HG03439 (cell line): ENCODE data around the gene ZNF827.

Experiments used
- ATAC-seq: cut with Tn5 transposase; IDR thresholded peaks from one replicate; pipeline ENCODE4 v1.9.1; 2021; ENCODE audit warnings: mild to moderate bottlenecking, moderate library complexity; ENCODE audit not compliant: unreplicated experiment

Gene ZNF827

DNA sequence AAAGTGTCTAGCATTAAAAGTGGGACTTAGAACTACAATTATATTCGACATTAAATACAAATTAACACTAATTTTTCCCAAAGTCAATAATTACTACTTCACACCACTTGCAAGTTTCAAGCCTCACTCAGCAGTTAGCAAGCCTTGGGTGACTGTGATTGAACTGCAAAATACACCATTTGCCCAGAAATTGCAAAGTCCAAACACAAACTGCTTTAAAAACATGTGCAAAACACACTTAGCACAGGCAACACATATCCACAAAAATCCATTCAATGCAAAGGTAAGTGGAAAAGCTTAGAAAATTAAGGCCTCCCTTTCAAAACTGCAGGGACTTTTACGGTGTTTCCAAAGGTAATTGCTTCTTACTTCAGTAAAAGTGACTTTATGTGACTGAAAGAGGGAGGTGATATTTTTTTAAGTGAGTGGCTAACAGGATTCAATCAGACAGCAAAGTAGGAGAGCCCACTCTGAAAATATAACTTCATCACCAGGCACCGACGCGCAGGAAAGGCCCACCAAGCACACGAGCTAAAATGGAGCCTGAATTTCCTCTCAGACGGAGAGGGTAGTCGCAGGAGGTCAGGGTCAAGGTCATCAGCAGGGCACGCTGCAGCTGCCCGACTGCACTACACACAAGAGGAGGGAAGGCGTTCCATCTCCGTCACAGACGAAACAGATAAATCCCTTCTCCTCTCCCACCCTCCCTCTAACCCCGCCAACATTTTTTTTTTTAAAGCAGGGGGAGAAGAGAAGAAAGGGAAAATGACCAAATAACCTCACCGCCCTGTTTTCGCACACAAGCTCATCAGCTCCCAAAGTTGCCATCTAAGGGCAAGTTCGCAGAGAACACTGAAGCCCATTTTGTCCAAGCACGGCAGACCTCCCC lies 3.1 kb downstream of the ZNF827 start:
- peak; percentile 29 for ATAC-seq

GRCh38 chr4:145934434-145935047 lies 4.1 kb downstream of the ZNF827 start:
- no peak for ATAC-seq

GRCh38 chr4:145933134-145933533 lies 5.5 kb downstream of the ZNF827 start:
- no peak for ATAC-seq

DNA sequence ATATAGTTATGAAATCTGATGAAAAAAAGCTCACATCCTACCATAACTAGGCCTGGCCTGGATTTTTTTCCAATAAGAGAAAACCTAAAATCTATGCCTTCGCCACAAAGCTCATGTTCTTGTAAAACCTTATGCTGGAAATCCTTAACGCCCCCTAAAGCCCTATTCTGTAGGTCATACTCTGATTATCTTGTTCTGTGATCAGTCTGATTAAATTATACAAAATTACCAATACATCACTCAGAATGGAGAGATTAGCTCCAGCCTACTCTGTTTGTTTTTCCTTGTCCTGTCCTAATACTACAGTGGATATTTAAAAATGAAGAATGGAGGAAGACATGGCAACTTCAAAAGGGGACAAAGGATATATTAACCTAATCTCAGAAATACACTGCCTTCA lies 7.2 kb downstream of the ZNF827 start:
- no peak for ATAC-seq

- no peak for ATAC-seq
Observed at GRCh38 chr4:145930592-145930991, 8.0 kb downstream of the ZNF827 start.

DNA sequence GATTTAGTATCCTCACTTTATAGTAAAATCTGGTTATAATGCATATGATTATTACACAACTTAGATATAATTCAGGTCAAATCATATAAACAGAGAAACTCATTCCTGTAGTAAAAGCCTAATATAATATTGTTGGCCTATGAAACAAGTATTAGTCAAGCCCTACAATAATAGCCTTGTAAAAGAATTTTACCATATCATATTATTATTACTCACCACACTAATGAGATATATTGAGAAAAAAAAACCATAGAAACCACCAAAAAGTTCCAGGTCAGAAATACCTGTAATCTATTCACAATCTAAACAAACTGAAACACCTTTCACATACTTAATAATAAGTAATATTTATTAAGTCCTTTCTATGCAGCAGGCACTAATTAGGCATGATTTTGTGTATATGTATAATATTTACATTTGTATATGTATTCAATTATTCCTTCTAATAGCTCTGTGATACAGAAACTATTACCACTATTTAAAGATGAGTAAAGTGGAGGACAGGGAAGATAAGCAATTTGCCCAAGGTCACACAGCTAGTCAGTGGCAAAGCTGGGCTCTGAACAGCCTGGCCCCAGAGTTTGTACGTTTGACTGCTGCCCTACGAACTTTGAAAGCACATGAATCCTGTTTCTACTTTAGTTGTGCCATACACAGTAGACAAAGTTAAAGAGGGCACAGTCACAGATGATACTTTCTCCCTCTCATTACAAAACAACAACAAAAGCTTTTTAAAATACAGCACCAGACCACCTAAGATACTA lies 9.0 kb downstream of the ZNF827 start:
- no peak for ATAC-seq

GRCh38 chr4:145928748-145929147 lies 9.9 kb downstream of the ZNF827 start:
- no peak for ATAC-seq

DNA sequence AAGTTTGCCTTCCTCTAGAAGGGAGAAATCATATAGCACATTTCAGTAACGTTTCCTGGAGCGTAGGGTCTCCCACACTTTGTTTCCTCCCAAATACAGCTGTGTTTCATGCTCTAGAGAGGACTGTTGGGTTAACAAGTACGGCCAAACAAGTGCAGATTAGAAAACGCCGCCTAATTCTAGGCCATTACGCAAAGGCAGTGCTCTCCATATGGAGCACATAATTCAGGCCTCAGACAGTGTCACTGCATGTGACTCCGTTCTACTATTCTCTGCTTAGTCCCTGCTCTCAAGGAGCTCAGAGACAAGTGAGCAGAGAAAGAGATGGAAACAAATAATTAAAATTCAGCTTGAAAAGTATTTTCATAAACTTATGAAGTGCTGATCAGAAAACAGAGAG lies 11.6 kb downstream of the ZNF827 start:
- ATAC-seq: no peak

GRCh38 chr4:145921231-145921630 lies 17.4 kb downstream of the ZNF827 start:
- no peak for ATAC-seq

DNA sequence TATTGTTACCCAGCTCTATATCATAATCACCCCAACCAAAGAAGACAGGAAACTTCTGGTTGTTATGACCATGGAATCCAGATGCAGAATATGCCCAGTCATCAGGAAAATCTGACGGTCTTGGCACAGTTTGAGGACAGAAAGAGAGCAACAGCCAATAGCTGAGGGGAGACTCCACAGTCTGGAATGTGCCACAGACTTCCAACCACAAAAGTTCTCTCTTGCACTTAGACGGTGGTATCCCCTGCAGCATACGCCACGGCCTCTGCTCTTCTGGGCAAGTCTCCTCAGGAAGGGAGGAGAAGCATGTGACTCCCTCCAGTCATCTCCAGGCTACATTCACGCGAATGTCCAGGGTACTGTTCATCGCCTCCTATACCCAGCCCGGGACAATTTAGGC lies 18.4 kb downstream of the ZNF827 start:
- no peak for ATAC-seq

- no peak for ATAC-seq
Observed at GRCh38 chr4:145912376-145912775, 26.2 kb downstream of the ZNF827 start.

GRCh38 chr4:145909773-145910172 lies 28.9 kb downstream of the ZNF827 start:
- no peak for ATAC-seq

GRCh38 chr4:145909281-145909715 lies 29.3 kb downstream of the ZNF827 start:
- no peak for ATAC-seq

DNA sequence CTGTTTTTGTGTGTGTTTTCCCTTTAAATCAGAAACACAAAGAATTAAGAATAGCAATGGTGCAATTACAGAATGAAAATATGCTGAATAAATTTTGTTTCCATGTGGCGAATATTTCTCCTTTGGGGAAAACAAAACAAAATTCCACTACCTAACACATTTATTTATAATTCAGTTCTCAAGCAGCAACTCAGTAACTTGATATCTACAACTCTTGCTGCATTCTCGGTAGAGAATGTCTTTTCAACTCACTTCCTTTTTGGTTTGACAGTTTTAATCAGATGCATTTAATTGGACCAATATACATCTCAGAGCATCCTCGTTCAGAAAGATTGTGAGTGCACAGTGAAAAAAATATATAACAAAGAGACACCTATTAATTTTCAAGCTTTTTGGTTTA lies 30.8 kb downstream of the ZNF827 start:
- no peak for ATAC-seq

- no peak for ATAC-seq
Observed at GRCh38 chr4:145907390-145907789, 31.2 kb downstream of the ZNF827 start.

DNA sequence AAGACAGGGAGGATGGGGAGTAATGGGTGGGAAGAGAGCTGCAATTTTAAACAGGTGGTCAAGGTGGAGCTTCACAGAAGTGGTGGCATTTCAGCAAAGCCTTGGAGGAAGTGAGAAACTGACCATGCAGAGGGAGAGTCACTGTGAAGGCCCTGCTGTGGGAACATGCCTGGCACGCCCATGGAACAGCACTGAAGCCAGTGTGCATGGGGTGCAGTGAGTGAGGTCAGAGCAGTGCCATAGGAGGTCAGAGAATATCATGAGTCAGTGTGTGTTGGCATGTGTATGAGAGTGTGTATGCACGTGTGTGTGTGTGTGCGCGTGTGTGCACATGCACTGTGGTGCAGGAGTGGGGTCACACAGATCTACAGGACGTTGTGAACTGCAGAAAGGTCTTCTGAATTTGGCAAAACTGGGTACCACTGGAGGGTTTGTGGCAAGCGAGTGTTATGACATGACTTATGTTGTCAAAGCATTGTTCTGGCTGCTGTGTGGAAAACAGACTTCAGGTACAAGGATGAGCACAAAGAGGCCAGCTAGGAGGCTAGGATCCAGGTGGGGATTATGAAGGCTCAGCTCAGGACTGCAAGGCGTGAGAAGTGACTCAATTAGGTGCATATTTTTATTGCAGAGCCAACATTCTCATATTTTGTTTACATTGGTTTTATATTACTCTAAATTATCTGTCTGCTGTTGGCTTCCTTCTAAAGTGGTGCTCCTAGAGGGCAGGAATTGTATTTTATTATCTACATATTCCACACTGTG lies 34.0 kb downstream of the ZNF827 start:
- no peak for ATAC-seq

DNA sequence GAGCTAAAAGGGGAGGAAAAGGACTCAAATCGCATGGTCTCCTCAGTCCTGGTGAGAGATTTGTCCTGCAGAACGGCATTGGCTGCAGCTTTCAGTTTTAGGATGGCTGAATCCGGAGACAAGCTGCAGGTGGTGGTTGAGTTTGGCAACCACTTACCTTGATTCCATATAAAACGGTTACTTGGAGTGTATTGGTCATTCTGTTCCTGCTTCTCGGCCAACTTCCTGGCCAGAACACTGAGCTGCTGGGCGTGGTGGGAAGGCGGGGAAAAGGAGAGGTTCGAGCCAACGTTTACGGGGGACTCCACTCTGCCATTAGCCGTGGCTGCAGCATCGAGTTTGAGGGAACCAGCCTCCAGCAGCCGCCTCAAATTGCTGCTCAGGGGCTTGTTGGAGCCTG lies 36.1 kb downstream of the ZNF827 start:
- ATAC-seq: no peak

DNA sequence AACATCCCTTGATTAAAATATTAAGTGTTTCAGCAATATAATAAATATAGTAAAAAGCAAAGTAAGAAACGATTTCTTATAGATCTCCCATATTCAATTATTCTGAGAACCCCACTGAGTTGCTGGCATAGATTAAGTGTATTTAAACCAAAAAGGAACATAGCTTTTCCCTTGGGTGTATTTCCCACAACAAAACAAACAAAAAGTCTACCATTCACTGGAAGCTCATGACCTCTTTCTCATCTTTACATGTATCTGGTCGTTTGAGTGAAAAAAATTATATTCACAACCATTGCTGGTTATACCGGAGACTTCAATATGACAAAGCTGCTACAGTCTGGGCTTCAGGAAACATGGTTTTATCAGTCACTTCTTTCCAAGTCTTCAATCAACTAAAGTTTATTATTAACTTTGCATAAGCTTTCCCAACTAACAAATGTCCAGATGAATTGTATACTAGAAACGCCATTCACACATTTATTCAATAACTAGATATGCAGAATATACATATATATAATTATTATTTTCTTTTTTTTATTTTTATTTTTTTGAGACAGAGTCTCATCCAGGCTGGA lies 38.6 kb downstream of the ZNF827 start:
- ATAC-seq: no peak

GRCh38 chr4:145898926-145899531 lies 39.6 kb downstream of the ZNF827 start:
- ATAC-seq: no peak

DNA sequence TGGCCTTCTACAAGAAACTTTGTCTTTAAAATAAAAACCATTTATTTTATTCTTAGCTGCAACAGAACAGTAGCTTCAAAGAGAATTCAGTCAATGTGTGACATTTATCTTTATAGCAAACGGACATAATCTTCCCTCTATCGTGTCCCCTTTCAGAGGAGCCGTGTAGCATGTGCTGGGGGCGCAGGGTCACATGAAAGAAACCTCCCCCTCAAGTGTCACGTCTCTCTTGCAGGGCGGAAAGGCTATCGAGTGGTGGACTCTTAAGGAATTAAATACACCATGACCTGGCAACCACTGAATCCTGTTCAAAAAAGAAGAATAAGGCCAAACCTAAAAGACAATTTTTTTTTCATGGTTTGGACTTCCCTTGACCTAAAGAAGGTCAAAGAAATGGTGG lies 40.2 kb downstream of the ZNF827 start:
- ATAC-seq: no peak
